ENCODE data around the gene RPL29.

DNA sequence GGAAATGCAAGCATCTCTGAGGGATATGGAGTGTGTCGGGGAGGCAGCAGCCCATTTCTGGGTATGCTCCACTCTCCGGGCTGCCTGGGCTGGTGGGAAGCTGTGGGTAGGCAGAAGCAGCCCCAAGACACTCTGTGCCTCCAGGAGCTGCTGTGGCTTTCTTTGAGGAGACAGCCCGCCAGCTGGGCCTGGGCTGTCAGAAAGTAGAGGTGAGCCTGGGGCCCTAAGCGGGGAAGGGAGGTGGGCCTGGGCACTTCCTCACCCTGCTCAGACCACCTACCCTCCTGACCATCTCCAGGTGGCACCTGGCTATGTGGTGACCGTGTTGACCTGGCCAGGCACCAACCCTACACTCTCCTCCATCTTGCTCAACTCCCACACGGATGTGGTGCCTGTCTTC, 10.6 kb downstream of the RPL29 start:
- TF ChIP-seq POLR2A (IDR thresholded peaks at IDR 0.05; ENCODE audit: low read depth) (no peak), POLR2AphosphoS5 (IDR thresholded peaks at IDR 0.05) (no peak), EP300 (IDR thresholded peaks at IDR 0.05) (no peak)
- TF ChIP-seq, protein P1, sequence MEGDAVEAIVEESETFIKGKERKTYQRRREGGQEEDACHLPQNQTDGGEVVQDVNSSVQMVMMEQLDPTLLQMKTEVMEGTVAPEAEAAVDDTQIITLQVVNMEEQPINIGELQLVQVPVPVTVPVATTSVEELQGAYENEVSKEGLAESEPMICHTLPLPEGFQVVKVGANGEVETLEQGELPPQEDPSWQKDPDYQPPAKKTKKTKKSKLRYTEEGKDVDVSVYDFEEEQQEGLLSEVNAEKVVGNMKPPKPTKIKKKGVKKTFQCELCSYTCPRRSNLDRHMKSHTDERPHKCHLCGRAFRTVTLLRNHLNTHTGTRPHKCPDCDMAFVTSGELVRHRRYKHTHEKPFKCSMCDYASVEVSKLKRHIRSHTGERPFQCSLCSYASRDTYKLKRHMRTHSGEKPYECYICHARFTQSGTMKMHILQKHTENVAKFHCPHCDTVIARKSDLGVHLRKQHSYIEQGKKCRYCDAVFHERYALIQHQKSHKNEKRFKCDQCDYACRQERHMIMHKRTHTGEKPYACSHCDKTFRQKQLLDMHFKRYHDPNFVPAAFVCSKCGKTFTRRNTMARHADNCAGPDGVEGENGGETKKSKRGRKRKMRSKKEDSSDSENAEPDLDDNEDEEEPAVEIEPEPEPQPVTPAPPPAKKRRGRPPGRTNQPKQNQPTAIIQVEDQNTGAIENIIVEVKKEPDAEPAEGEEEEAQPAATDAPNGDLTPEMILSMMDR (IDR thresholded peaks at IDR 0.05): no peak

Measured in esophagus muscularis mucosa (tissue), 4 donors.